ENCODE data around the gene CES1. TPM values are rescaled to one million over a fixed set of nuclear protein-coding genes. Genes with fewer than 3 reads are reported as not detected.
"Not testable (repeated sequence)": the region's sequence is repeated elsewhere in the genome, so short reads cannot be mapped to it uniquely, and the experiment has no call there.

CES1 gene
- total and polyA plus RNA-seq, 5 donors from 2014 or later: 0.33 to 3.5 (median 1.0) TPM; not detected in 1

DNA sequence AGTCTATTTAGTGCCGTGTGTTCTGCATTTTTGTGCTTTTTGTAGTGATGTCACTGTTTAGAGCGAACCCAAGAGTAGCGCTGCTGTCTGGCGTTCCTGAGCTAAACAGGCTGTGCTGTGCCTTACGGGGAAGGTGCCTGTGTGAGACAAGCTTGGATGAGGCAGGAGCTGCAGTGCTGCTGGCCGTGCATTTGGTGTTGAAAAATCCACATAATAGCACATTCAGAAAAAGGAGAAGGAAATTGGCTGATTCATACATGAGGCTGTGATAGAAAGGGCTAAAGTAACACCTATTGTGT lies 50.2 kb downstream of the CES1 start:
- not testable (repeated sequence) for H3K4me3 ChIP-seq (ENCODE audit: low read depth, low read length); H3K4me1 Mint-ChIP-seq; H3K27me3 Mint-ChIP-seq; H3K27ac Mint-ChIP-seq; H3K4me1 ChIP-seq (ENCODE audit: control insufficient read depth, insufficient read depth, low read length, poor library complexity, severe bottlenecking); H3K4me3 Mint-ChIP-seq; H3K36me3 Mint-ChIP-seq; ATAC-seq (ENCODE audit: low read depth in 2 of 2); H3K36me3 ChIP-seq (ENCODE audit: control insufficient read depth, insufficient read depth, low read length); H3K27me3 ChIP-seq (ENCODE audit: control insufficient read depth, insufficient read depth, low read length); H3K9me3 Mint-ChIP-seq; H3K9me3 ChIP-seq (ENCODE audit: control insufficient read depth in 2 of 2, low read length in 2 of 2); H3K27ac ChIP-seq (ENCODE audit: insufficient read depth, low read length, poor library complexity, severe bottlenecking); DNase-seq

DNA sequence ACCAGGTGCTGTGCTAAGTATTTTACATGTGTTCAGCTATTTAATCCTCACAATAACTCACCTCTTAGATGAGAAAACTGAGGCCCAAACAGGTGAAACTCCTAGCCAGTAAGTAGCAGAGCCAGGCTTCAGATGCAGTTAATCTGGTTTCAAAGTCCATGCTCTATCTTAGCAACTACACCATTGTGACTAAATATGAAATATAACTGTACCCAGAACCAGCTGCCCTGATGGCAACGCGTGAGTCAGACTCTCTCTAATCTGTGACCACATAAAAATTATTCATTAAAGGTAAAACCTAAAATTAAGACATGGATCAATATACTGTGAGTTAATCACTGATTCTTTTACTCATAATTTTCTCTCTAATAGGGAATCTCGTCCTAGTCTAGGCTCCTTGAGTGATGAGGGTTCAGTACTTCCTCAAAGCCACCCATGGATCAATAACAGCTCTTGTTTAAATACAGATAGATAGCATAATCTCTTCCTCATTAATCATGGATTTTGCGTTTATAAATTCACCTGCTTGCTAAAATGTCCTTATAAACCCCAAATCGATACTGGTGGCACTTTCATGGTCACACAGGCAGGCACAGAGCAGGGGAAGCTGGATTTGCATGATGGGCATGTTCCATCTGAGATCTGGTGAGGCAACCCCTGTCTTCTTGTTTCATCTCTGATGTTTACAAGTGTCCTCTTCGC lies 50.7 kb downstream of the CES1 start:
- H3K36me3 ChIP-seq (ENCODE audit: control insufficient read depth, insufficient read depth, low read length); H3K4me1 Mint-ChIP-seq; H3K4me3 Mint-ChIP-seq; H3K9me3 Mint-ChIP-seq; H3K27ac ChIP-seq (ENCODE audit: insufficient read depth, low read length, poor library complexity, severe bottlenecking); H3K27me3 Mint-ChIP-seq; H3K4me1 ChIP-seq (ENCODE audit: control insufficient read depth, insufficient read depth, low read length, poor library complexity, severe bottlenecking); H3K27ac Mint-ChIP-seq; H3K4me3 ChIP-seq (ENCODE audit: low read depth, low read length); H3K9me3 ChIP-seq (ENCODE audit: control insufficient read depth in 2 of 2, low read length in 2 of 2); H3K36me3 Mint-ChIP-seq; DNase-seq; H3K27me3 ChIP-seq (ENCODE audit: control insufficient read depth, insufficient read depth, low read length); ATAC-seq (ENCODE audit: low read depth in 2 of 2): not testable (repeated sequence)

DNA sequence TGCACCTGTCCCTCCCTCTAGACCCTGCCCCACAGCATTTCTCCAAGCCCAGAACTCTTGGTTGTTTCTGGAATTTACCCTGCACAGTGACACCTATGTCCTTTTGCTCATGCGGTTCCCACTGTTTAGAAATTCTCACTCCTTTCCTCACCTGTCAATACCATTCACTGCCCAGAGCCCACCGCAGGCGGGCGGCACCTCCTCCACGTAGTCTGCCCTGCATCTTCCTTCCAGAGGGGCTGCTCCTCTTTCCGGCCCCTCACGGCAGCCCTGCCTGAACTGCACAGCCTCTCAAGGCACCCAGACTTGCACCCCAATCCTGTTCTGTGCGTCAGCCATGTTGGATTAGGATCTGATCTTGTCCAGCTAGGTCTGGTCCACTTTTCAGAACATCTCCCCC lies 51.4 kb downstream of the CES1 start:
- H3K27ac ChIP-seq (ENCODE audit: insufficient read depth, low read length, poor library complexity, severe bottlenecking); H3K9me3 ChIP-seq (ENCODE audit: control insufficient read depth in 2 of 2, low read length in 2 of 2); H3K27me3 ChIP-seq (ENCODE audit: control insufficient read depth, insufficient read depth, low read length); ATAC-seq (ENCODE audit: low read depth in 2 of 2); H3K4me3 ChIP-seq (ENCODE audit: low read depth, low read length); DNase-seq; H3K27me3 Mint-ChIP-seq; H3K4me1 ChIP-seq (ENCODE audit: control insufficient read depth, insufficient read depth, low read length, poor library complexity, severe bottlenecking); H3K9me3 Mint-ChIP-seq; H3K4me1 Mint-ChIP-seq; H3K36me3 Mint-ChIP-seq; H3K27ac Mint-ChIP-seq; H3K36me3 ChIP-seq (ENCODE audit: control insufficient read depth, insufficient read depth, low read length); H3K4me3 Mint-ChIP-seq: not testable (repeated sequence)

DNA sequence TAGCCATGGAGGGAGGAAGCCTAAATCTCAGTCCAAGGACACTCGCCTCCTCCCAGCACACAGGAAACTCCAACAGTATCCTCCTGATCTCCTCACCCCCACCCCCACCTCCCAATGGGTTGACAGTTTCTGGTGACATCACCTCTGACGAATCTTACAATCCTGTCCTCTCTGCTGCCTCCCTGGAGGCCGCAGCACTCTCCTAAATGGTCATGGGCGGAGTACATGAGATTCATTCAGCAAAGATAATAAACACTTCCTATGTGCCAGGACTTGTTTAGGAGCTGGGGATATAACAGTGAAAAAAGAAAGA lies 52.8 kb downstream of the CES1 start:
- not testable (repeated sequence) for H3K36me3 Mint-ChIP-seq; H3K27me3 Mint-ChIP-seq; H3K27ac Mint-ChIP-seq; DNase-seq; ATAC-seq (ENCODE audit: low read depth in 2 of 2); H3K4me1 ChIP-seq (ENCODE audit: control insufficient read depth, insufficient read depth, low read length, poor library complexity, severe bottlenecking); H3K9me3 Mint-ChIP-seq; H3K4me1 Mint-ChIP-seq; H3K9me3 ChIP-seq (ENCODE audit: control insufficient read depth in 2 of 2, low read length in 2 of 2); H3K27me3 ChIP-seq (ENCODE audit: control insufficient read depth, insufficient read depth, low read length); H3K4me3 ChIP-seq (ENCODE audit: low read depth, low read length); H3K27ac ChIP-seq (ENCODE audit: insufficient read depth, low read length, poor library complexity, severe bottlenecking); H3K36me3 ChIP-seq (ENCODE audit: control insufficient read depth, insufficient read depth, low read length); H3K4me3 Mint-ChIP-seq

DNA sequence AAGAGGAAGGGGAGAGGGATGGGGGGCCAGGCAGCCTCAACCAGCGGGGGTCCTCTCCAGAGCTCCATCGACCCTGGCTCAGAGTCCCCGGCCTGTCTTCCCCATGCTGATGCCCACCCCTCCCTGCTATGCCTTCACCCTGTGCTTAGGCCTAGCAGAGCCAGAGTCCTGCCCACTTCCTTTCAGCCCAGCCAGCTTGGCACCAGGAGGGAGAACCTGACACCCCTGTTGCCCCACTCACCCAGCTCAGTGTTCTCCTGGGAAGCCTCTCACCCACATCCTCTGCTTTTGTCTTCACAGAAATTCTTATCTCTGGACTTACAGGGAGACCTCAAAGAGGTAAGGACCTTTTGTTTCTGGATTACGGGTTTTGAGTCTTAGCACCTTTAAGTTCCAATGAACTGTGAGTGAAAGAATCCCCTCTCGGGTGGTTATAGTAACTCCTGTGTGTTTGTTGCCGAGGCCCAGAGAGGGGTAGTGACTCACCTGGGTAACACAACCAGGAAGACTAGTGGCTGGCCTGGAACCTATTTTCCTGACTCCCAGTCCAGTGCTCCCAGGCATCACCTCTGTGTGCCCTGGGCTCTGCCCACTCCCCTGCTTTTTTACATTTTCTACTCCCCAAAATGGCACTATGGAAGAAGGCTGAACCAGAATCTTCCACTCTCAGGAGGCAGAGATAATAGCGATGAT lies 53.3 kb downstream of the CES1 start:
- ATAC-seq (ENCODE audit: low read depth in 2 of 2) (no peak), DNase-seq (no peak)
- Mint-ChIP-seq H3K4me3 (no peak overlapping the region), H3K4me1 (no peaks in the 10 kb centered on the region), H3K9me3 (peaks cover 0 to 2% (median 0%) of the 10 kb centered on the region in 7 donors), H3K27me3 (no peaks in the 10 kb centered on the region), H3K27ac (no peak overlapping the region), H3K36me3 (no peaks in the 10 kb centered on the region)
- Histone ChIP-seq H3K36me3 (ENCODE audit: control insufficient read depth, insufficient read depth, low read length) (no peaks in the 10 kb centered on the region), H3K4me1 (ENCODE audit: control insufficient read depth, insufficient read depth, low read length, poor library complexity, severe bottlenecking) (no peaks in the 10 kb centered on the region), H3K9me3 (ENCODE audit: control insufficient read depth in 2 of 2, low read length in 2 of 2) (no peaks in the 10 kb centered on the region), H3K27me3 (ENCODE audit: control insufficient read depth, insufficient read depth, low read length) (no peaks in the 10 kb centered on the region), H3K4me3 (ENCODE audit: low read depth, low read length) (no peak overlapping the region), H3K27ac (ENCODE audit: insufficient read depth, low read length, poor library complexity, severe bottlenecking) (no peak overlapping the region)

DNA sequence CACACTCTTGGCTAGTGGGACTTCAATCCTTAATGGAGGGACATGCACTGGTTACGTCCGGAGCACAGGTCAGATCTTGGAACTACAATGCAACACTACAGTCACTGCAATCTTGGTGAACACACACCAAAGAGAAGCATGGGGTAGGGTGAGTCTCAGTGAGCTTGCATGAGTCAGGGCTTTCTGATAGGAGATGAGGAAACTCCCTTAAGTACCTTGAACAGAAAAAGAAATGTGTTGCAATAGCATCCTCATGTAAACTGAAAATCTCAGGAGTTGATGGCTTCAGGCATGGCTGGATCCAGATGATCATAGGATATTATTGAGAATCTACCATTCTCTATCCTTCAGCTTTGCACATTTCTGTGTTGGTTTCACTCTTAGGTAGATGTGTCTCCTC lies 54.1 kb downstream of the CES1 start:
- H3K27ac Mint-ChIP-seq: no peak overlapping the region
- no peaks in the 10 kb centered on the region for H3K36me3 Mint-ChIP-seq
- peaks cover 0 to 2% (median 0%) of the 10 kb centered on the region in 7 donors for H3K9me3 Mint-ChIP-seq
- no peaks in the 10 kb centered on the region for H3K9me3 ChIP-seq (ENCODE audit: control insufficient read depth in 2 of 2, low read length in 2 of 2)
- H3K4me3 Mint-ChIP-seq: no peak overlapping the region
- H3K36me3 ChIP-seq (ENCODE audit: control insufficient read depth, insufficient read depth, low read length): no peaks in the 10 kb centered on the region
- H3K27ac ChIP-seq (ENCODE audit: insufficient read depth, low read length, poor library complexity, severe bottlenecking): no peak overlapping the region
- ATAC-seq (ENCODE audit: low read depth in 2 of 2) (no peak), DNase-seq (no peak)
- H3K27me3 ChIP-seq (ENCODE audit: control insufficient read depth, insufficient read depth, low read length): no peaks in the 10 kb centered on the region
- no peaks in the 10 kb centered on the region for H3K4me1 Mint-ChIP-seq
- no peak overlapping the region for H3K4me3 ChIP-seq (ENCODE audit: low read depth, low read length)
- peaks cover 7% of the 10 kb centered on the region for H3K27me3 Mint-ChIP-seq
- no peaks in the 10 kb centered on the region for H3K4me1 ChIP-seq (ENCODE audit: control insufficient read depth, insufficient read depth, low read length, poor library complexity, severe bottlenecking)

DNA sequence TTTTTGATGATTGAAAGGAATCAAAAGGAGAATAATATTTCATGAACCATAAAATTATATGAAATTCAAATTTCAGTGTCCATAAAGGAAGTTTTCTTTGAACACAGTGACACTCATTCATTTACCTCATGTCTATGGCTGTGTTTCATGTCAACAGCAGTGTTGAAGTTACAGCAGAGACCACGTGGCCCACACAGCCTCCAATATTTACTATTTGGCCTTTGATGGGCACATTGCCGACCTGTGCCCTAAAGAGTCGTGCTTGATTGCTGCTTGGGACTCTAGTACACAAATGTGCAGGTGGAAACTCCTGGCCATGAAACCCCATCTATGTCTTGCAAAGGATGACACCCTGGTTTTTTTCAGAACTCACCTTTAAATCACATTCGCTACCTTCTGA lies 57.0 kb downstream of the CES1 start:
- ATAC-seq (ENCODE audit: low read depth in 2 of 2) (no peak), DNase-seq (no peak)
- H3K27me3 ChIP-seq (ENCODE audit: control insufficient read depth, insufficient read depth, low read length): no peaks in the 10 kb centered on the region
- Mint-ChIP-seq H3K27ac (no peak overlapping the region), H3K9me3 (peaks cover 0 to 2% (median 2%) of the 10 kb centered on the region in 7 donors), H3K27me3 (peaks cover 13% of the 10 kb centered on the region), H3K36me3 (no peaks in the 10 kb centered on the region), H3K4me1 (no peaks in the 10 kb centered on the region), H3K4me3 (no peak overlapping the region)
- H3K4me3 ChIP-seq (ENCODE audit: low read depth, low read length): no peak overlapping the region
- H3K4me1 ChIP-seq (ENCODE audit: control insufficient read depth, insufficient read depth, low read length, poor library complexity, severe bottlenecking): no peaks in the 10 kb centered on the region
- H3K27ac ChIP-seq (ENCODE audit: insufficient read depth, low read length, poor library complexity, severe bottlenecking): no peak overlapping the region
- no peaks in the 10 kb centered on the region for H3K36me3 ChIP-seq (ENCODE audit: control insufficient read depth, insufficient read depth, low read length)
- no peaks in the 10 kb centered on the region for H3K9me3 ChIP-seq (ENCODE audit: control insufficient read depth in 2 of 2, low read length in 2 of 2)

DNA sequence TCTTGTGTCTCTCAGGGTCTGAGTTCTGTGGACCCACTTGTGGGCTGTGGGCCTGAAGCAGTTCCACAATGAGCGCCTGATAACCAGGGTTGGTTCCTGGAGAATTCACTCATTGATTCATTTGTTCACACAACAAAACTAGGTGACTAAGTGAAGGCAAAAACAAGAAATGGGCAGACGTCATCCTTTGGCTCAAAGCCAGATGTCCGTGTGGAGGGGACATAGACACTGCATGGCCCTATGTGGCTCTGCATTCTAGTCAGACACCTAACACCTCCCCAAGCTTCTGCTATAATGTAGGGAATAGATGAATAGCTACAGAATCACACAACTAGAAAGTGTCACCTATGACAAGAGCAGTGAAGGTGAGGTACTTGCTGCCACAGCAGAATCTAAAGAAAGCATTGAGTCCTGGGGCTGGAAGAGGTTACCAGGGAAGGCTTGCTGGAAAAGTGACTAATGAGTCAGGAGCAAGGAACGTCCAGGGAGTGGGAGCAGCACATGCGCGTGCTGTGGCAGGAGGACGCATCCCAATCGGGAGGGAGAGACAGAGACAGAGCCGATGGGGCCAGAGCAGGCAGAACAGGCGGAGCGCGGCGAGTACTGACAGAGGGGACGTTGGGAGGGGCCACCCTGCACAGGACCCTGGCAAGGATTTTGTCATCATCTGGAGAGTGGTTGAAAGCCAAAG lies 58.9 kb downstream of the CES1 start:
- Mint-ChIP-seq H3K27me3 (peaks cover 13% of the 10 kb centered on the region), H3K4me1 (no peaks in the 10 kb centered on the region), H3K27ac (no peak overlapping the region), H3K36me3 (no peaks in the 10 kb centered on the region), H3K9me3 (peaks cover 0 to 2% (median 2%) of the 10 kb centered on the region in 7 donors), H3K4me3 (no peak overlapping the region)
- ATAC-seq (ENCODE audit: low read depth in 2 of 2) (no peak), DNase-seq (no peak)
- H3K4me1 ChIP-seq (ENCODE audit: control insufficient read depth, insufficient read depth, low read length, poor library complexity, severe bottlenecking): no peaks in the 10 kb centered on the region
- H3K27me3 ChIP-seq (ENCODE audit: control insufficient read depth, insufficient read depth, low read length): no peaks in the 10 kb centered on the region
- no peaks in the 10 kb centered on the region for H3K9me3 ChIP-seq (ENCODE audit: control insufficient read depth in 2 of 2, low read length in 2 of 2)
- no peak overlapping the region for H3K27ac ChIP-seq (ENCODE audit: insufficient read depth, low read length, poor library complexity, severe bottlenecking)
- no peak overlapping the region for H3K4me3 ChIP-seq (ENCODE audit: low read depth, low read length)
- H3K36me3 ChIP-seq (ENCODE audit: control insufficient read depth, insufficient read depth, low read length): no peaks in the 10 kb centered on the region
